ACHN (cell line): ENCODE data around the gene ZNF311.
"Not testable (repeated sequence)": the region's sequence is repeated elsewhere in the genome, so short reads cannot be mapped to it uniquely, and the experiment has no call there.

Source experiments
- DNase-seq: peaks from one replicate; pipeline ENCODE4 v3.0.0-alpha.2; 2015
- in situ Hi-C: cut with HindIII; loops from 2 replicates; pipeline ENCODE4 v1.10.0; 2017; ENCODE audit warnings: low sequenced_read_pairs, low pct_ligation_motif_present, low pct_unique_long_range_greater_than_20kb

ZNF311 gene

DNA sequence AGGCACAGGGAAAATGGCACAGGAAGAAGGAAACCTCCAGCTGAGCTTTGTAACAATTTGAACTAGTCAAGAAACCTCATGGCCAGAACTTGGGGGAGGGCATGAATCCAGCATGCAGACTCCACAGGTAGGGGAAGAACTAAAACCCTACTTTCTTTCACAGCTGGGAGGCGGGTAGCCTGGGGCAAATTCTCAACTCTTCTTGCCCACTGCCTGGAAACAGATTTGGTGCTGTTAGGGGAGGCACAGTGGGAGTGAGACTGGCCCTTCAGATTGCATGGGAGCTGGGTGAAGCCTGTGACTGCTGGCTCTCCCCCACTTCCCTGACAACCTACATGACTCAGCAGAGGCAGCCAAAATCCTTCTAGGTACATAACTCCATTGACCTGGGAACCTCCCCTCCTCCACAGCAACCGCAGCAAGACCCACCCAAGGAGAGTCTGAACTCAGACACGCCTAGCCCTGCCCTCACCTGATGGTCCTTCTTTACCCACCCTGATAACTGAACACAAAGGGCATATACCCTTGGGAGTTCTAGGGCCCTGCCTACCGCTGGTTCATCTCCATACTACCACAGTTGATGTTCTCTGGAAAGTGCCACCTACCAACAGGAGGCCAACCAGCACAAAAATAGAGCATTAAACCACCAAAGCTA lies 44.1 kb downstream of the ZNF311 start:
- no peak for DNase-seq
- in situ Hi-C loops = no loop called here

DNA sequence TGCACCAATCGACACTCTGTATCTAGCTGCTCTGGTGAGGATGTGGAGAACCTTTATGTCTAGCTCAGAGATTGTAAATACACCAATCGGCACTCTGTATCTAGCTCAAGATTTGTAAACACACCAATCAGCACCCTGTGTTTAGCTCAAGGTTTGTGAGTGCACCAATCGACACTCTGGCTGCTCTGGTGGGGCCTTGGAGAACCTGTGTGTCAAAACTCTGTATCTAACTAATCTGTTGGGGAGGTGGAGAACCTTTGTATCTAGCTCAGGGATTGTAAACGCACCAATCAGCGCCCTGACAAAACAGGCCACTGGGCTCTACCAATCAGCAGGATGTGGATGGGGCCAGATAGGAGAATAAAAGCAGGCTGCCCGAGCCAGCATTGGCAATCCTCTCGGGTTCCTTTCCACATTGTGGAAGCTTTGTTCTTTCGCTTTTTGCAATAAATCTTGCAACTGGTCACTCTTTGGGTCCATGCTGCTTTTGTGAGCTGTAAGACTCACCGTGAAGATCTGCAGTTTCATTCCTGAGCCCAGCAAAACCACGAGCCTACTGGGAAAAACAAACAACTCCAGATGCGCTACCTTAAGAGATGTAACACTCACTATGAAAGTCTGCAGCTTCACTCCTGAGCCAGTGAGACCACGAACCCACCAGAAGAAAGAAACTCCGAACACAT lies 46.4 kb downstream of the ZNF311 start:
- DNase-seq, in situ Hi-C loops: not testable (repeated sequence)

DNA sequence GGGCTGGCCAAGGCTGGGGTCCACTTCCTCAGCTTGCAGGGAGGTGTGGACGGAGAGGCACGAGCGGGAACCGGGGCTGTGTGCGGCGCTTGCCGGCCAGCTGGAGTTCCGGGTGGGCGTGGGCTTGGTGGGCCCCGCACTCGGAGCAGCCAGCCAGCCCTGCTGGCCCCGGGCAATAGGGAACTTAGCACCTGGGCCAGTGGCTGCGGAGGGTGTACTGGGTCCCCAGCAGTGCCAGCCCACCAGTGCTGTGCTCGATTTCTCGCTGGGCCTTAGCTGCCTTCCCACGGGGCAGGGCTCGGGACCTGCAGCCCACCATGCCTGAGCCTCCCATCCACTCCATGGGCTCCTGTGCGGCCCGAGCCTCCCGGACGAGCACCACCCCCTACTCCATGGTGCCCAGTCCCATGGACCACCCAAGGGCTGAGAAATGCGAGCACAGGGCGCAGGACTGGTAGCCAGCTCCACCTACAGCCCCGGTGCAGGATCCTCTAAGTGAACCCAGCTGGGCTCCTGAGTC lies 47.3 kb downstream of the ZNF311 start:
- DNase-seq, in situ Hi-C loops: not testable (repeated sequence)

DNA sequence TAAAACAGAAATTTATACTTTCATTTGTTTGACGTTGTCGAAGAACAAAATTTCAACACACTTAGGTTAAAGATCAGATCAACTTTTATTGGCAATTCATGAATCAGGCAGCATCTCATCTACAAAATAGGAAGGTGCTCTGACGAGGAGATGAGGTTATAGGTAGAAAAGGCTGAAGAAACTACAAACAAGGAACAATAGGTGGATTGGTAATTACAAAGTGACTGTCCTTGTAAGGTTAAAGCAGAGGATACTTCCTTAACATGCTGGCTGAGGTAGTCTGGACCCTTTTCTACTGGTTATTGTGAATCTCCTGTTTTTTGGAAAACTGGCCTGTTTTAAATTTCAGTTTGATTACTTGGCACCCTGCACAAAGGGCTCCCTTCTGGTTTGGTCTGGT lies 48.8 kb downstream of the ZNF311 start:
- in situ Hi-C loops = no loop called here
- no peak for DNase-seq

DNA sequence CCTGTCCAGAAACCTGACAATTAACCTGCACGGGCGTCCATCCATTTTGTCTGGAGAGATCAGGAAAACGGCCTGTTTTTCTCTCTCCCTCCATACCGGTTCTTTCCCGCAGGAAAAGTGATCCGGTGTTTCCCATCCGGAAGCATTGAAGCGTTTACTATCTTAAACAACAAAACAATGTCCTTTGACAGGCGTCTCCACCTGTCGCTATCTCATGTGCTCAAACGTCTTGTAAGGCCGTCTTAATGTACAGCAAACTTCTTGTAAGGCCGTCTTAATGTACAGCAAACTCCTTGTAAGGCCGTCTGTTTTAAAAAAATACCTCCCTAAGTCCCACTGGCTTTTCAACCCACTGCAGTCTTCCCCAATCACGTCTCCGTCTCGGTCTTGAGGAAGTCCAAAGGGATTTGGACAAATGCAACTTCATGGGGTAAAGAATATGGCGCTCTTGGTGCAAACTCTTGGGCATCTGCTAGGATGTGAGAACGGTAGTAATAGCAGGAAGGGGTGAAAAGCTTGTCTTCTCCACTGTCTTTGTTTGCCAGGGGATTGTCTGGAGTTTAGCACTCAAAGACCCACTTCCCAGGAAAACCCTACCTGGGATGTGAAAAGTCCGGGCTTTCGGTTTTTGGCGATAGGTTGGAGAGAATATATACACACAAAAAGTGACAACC lies 51.4 kb downstream of the ZNF311 start:
- DNase-seq = peak; percentile 11
- in situ Hi-C loops = no loop called here

DNA sequence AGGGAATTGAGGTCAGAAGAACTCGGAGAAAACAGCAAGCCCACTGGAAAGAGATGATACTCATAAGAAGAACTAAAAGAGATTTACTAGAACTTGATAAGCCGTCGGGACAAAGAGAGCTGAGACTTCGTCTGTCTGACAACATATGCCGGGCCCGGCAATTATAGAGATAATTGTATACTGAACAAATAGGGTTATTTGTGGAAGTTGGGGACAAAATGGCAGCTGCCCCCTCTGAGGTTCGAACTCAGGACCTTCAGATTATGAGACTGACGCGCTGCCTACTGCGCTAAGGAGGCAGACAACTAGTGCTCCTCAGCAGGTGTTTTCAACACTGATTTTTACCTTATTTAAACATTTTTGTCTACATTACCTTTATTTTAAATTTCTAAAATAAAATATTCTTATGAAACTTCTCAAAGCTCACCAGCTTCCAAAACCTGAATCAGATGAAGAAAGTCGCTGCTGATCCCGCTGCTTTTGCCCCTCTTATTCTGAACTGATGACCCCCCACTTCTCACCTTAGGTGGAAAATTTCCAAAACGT lies 52.0 kb downstream of the ZNF311 start:
- in situ Hi-C loops = no loop called here
- peak; percentile 53 for DNase-seq

DNA sequence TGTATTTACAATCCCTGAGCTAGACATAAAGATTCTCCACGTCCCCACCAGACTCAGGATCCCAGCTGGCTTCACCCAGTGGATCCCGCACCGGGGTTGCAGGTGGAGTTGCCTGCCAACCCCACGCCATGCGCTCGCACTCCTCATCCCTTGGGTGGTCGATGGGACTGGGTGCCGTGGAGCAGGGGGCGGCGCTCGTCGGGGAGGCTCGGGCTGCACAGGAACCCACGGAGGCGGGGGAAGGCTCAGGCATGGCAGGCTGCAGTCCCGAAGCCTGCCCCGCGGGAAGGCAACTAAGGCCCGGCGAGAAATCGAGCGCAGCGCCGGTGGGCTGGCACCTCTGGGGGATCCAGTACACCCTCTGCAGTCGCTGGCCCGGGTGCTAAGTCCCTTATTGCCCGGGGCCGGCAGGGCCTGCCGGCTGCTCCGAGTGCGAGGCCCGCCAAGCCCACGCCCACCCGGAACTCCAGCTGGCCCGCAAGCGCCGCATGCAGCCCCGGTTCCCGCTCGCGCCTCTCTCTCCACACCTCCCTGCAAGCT lies 55.4 kb downstream of the ZNF311 start:
- DNase-seq, in situ Hi-C loops: not testable (repeated sequence)

DNA sequence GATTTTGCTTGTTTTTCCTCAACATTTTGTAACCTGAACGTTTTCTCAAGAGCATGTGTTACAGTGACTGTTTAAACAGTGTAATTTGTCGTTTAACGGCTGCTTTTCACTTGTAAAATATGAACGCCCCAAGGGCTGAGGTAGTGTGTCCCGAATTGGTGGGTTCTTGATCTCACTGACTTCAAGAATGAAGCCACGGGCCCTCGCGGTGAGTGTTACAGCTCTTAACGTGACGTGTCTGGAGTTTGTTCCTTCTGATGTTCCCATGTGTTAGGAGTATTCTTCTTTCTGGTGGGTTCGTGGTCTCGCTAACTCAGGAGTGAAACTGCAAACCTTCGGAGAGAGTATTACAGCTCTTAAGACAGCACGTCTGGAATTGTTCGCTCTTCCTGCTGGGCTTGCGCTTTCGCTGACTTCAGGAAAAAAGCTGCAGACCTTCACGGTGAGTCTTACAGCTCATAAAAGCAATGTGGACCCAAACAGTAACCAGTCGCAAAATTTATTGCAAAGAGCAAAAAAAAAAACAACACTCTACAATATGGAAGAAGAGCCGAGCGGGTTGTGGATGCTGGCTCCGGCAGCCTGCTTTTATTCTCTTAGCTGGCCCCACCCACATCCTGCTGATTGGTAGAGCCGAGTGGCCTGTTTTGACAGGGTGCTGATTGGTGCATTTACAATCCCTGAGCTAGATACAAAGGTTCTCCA lies 56.2 kb downstream of the ZNF311 start:
- in situ Hi-C loops = no loop called here
- DNase-seq = no peak

DNA sequence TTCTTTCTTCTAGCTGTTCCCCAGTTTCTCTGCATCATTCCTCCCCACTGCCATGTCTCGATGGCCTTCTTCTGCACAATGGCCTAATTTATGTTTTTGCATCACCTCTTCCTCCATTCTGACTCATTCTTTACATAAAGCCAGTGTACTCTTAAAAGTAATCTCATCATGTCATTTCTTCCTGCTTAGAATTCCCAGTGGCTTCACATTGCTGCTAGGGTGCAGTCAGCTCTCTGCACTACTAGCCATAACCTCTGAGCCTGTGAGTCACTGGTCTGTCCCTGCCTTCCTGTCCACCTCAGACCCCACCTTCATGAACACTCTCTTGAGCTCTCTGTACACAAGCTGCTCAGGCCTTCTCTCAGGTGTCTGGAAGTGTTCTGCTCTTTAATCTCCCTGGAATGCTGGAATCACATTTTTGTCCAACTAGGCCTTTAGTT lies 57.3 kb downstream of the ZNF311 start:
- in situ Hi-C loops = no loop called here
- no peak for DNase-seq

DNA sequence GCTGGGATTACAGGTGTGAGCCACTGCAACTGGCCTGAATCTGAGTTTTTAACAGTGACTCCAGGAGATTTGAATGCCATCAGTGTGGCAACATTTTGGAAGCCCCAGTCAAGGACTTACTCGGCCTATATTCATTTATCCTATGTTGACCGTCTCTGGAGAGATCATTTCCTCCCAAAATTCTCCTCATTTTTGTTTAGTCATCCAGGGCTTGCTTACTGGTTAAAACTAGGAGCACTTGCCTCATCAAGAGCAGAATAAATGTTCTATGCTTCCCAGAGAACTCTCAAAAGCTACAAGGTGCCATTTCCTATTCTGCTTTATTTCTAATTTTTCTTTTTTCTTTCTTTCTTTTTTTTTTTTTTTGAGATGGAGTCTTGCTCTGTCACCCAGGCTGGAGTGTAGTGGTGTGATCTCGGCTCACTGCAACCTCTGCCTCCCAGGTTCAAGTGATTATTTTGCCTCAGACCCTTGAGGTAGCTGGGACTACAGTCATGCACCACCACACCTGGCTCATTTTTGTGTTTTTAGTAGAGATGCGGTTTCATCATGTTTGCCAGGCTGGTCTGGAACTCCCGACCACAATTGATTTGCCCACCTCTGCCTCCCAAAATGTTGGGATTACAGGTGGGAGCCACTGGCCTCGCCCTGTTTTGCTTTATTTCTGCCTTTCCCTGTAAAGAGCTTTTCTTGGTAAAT lies 57.9 kb downstream of the ZNF311 start:
- DNase-seq = no peak
- in situ Hi-C loops = no loop called here

DNA sequence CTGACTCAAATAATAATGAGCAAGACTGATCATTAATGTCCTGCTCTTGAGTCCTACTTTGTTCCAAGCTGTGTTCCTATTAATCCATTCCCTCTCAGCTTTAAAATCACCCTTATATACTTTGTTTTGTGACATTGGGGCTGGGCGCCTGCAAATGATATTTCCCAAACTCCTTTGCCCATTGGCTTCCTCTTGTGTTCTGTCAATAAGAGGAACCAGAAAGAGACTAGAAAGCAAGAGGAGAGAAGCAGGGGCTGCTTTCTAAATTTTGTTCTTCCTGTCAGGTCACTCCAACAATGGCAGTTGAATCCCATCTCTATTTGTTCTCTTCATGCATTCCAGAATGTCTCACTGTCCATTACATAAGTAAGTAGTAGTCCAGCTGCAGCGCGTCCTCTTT lies 59.8 kb downstream of the ZNF311 start:
- DNase-seq = no peak
- in situ Hi-C loops = no loop called here
